Naive B cell (primary cell): ENCODE results near the gene NOC4L. TPM values are rescaled to one million over a fixed set of nuclear protein-coding genes. Genes with fewer than 3 reads are reported as not detected.
"Not testable (repeated sequence)": the region's sequence is repeated elsewhere in the genome, so short reads cannot be mapped to it uniquely, and the experiment has no call there.

Experiments used
- ATAC-seq, 2 donors: fragments of 150-1000 bp; cut with Tn5 transposase; 2 replicates each; pipeline ENCODE4 v1.10.0; 2021; ENCODE audit warnings: low read depth in 2 of 2, mild to moderate bottlenecking in 2 of 2, moderate library complexity in 2 of 2
- DNase-seq: peaks from one replicate; pipeline ENCODE4 v3.0.0; 2022
- H3K27ac Mint-ChIP-seq, 6 donors: one replicate each; pipeline ENCODE4 v1.8.0; 2020 to 2022; ENCODE audit warnings: mild to moderate bottlenecking in 6 of 6, mixed read lengths in 6 of 6, moderate library complexity in 5 of 6, inconsistent platforms in 2 of 6
- H3K27me3 Mint-ChIP-seq, 3 donors: one replicate each; pipeline ENCODE4 v1.8.0; 2021 to 2022; ENCODE audit warnings: mixed read lengths in 3 of 3, mild to moderate bottlenecking in 1 of 3
- H3K36me3 Mint-ChIP-seq, 2 donors: one replicate each; pipeline ENCODE4 v1.8.0; 2020 to 2022; ENCODE audit warnings: mixed read lengths in 2 of 2, inconsistent platforms in 1 of 2, mild to moderate bottlenecking in 1 of 2
- H3K4me1 Mint-ChIP-seq, 3 donors: one replicate each; pipeline ENCODE4 v1.8.0; 2020 to 2022; ENCODE audit warnings: mixed read lengths in 3 of 3, inconsistent platforms in 1 of 3, mild to moderate bottlenecking in 1 of 3, moderate library complexity in 1 of 3
- H3K4me3 Mint-ChIP-seq, 8 donors: one replicate each; pipeline ENCODE4 v1.8.0; 2020 to 2022; ENCODE audit warnings: mild to moderate bottlenecking in 8 of 8, mixed read lengths in 8 of 8, moderate library complexity in 8 of 8, inconsistent platforms in 2 of 8
- H3K9me3 Mint-ChIP-seq, 7 donors: one replicate each; pipeline ENCODE4 v1.8.0; 2020 to 2022; ENCODE audit warnings: mixed read lengths in 7 of 7, mild to moderate bottlenecking in 5 of 7, inconsistent platforms in 2 of 7, moderate library complexity in 1 of 7
- polyA plus RNA-seq, 6 donors: library from polyadenylated mRNA; unstranded; fragments of 300-500 nt; fragmentation: Illumina TruSeq; gene quantifications; one replicate each; pipeline ENCODE4 v1.2.3, GENCODE V29; 2021; ENCODE audit warnings: low read depth in 6 of 6

Gene NOC4L
- polyA plus RNA-seq, 6 donors from 2014 or later, result 19.1 to 26.4 (median 24.1) TPM

GRCh38 chr12:132141976-132142678 is 2.1 kb upstream of the NOC4L start:
- Mint-ChIP-seq H3K27ac (peak overlapping the region in 5 of 6 donors; percentile 9 to 57 (median 26)), H3K9me3 (no peaks in the 10 kb centered on the region), H3K4me1 (peaks cover 26 to 34% (median 28%) of the 10 kb centered on the region in 3 donors), H3K4me3 (peak overlapping the region; percentile 39 to 93 (median 87)), H3K27me3 (no peaks in the 10 kb centered on the region), H3K36me3 (no peaks in the 10 kb centered on the region)
- no peak for DNase-seq
- ATAC-seq, result no peak

- Mint-ChIP-seq H3K4me3 (peak overlapping the region; percentile 69 to 93 (median 87)), H3K9me3 (no peaks in the 10 kb centered on the region), H3K36me3 (no peaks in the 10 kb centered on the region), H3K4me1 (peaks cover 26 to 29% (median 28%) of the 10 kb centered on the region in 3 donors), H3K27me3 (no peaks in the 10 kb centered on the region), H3K27ac (peak overlapping the region in 5 of 6 donors; percentile 41 to 82 (median 57))
- ATAC-seq, result no peak
- no peak for DNase-seq
These were observed 1.4 kb upstream of the NOC4L start for GRCh38 chr12:132142679-132143335.

GRCh38 chr12:132143336-132144071 is 753 bp upstream of the NOC4L start:
- H3K4me1 Mint-ChIP-seq, result peaks cover 26 to 28% (median 27%) of the 10 kb centered on the region in 3 donors
- no peaks in the 10 kb centered on the region for H3K27me3 Mint-ChIP-seq
- DNase-seq (no peak), ATAC-seq (peak; percentile 31 to 33)
- H3K36me3 Mint-ChIP-seq, result no peaks in the 10 kb centered on the region
- H3K9me3 Mint-ChIP-seq, result no peaks in the 10 kb centered on the region
- H3K4me3 Mint-ChIP-seq, result peak overlapping the region; percentile 69 to 93 (median 87)
- peak overlapping the region in 5 of 6 donors; percentile 42 to 98 (median 64) for H3K27ac Mint-ChIP-seq

GRCh38 chr12:132144810-132145168 is 532 bp downstream of the NOC4L start:
- DNase-seq, result no peak
- Mint-ChIP-seq H3K4me3 (peak overlapping the region; percentile 91 to 98 (median 93)), H3K27ac (peak overlapping the region; percentile 84 to 100 (median 89)), H3K9me3 (no peaks in the 10 kb centered on the region), H3K27me3 (no peaks in the 10 kb centered on the region), H3K36me3 (no peaks in the 10 kb centered on the region), H3K4me1 (peaks cover 26 to 28% (median 27%) of the 10 kb centered on the region in 3 donors)
- ATAC-seq, result peak; percentile 7 to 8

- Mint-ChIP-seq H3K9me3 (no peaks in the 10 kb centered on the region), H3K4me3 (peak overlapping the region; percentile 91 to 98 (median 93)), H3K27ac (peak overlapping the region; percentile 82 to 100 (median 89)), H3K36me3 (no peaks in the 10 kb centered on the region), H3K4me1 (peaks cover 26 to 28% (median 27%) of the 10 kb centered on the region in 3 donors), H3K27me3 (no peaks in the 10 kb centered on the region)
- DNase-seq (no peak), ATAC-seq (no peak)
These were observed 1.1 kb downstream of the NOC4L start for GRCh38 chr12:132145334-132145733.

- Mint-ChIP-seq H3K4me3 (peak overlapping the region; percentile 18 to 98 (median 93)), H3K27me3 (no peaks in the 10 kb centered on the region), H3K9me3 (no peaks in the 10 kb centered on the region), H3K36me3 (no peaks in the 10 kb centered on the region), H3K27ac (peak overlapping the region in 4 of 6 donors; percentile 76 to 98 (median 90)), H3K4me1 (peaks cover 26 to 28% (median 27%) of the 10 kb centered on the region in 3 donors)
- DNase-seq (no peak), ATAC-seq (no peak)
These were observed 1.8 kb downstream of the NOC4L start for GRCh38 chr12:132146098-132146497.

GRCh38 chr12:132146772-132147422 is 2.6 kb downstream of the NOC4L start:
- peaks cover 26 to 28% (median 27%) of the 10 kb centered on the region in 3 donors for H3K4me1 Mint-ChIP-seq
- no peaks in the 10 kb centered on the region for H3K9me3 Mint-ChIP-seq
- H3K4me3 Mint-ChIP-seq, result peak overlapping the region in 3 of 8 donors; percentile 68 to 98 (median 91)
- no peaks in the 10 kb centered on the region for H3K27me3 Mint-ChIP-seq
- H3K36me3 Mint-ChIP-seq, result no peaks in the 10 kb centered on the region
- no peak for DNase-seq
- H3K27ac Mint-ChIP-seq, result peak overlapping the region in 1 of 6 donors; percentile 24
- no peak for ATAC-seq

GRCh38 chr12:132147423-132148367 is 3.4 kb downstream of the NOC4L start:
- no peak overlapping the region for H3K4me3 Mint-ChIP-seq
- H3K9me3 Mint-ChIP-seq, result no peaks in the 10 kb centered on the region
- no peak overlapping the region for H3K27ac Mint-ChIP-seq
- DNase-seq (no peak), ATAC-seq (no peak)
- H3K4me1 Mint-ChIP-seq, result peaks cover 26 to 28% (median 27%) of the 10 kb centered on the region in 3 donors
- H3K27me3 Mint-ChIP-seq, result no peaks in the 10 kb centered on the region
- no peaks in the 10 kb centered on the region for H3K36me3 Mint-ChIP-seq

GRCh38 chr12:132148368-132149045 is 4.2 kb downstream of the NOC4L start:
- no peaks in the 10 kb centered on the region for H3K27me3 Mint-ChIP-seq
- H3K4me1 Mint-ChIP-seq, result peaks cover 20 to 28% (median 22%) of the 10 kb centered on the region in 3 donors
- ATAC-seq (no peak), DNase-seq (no peak)
- H3K4me3 Mint-ChIP-seq, result no peak overlapping the region
- H3K27ac Mint-ChIP-seq, result peak overlapping the region in 1 of 6 donors; percentile 60
- H3K36me3 Mint-ChIP-seq, result no peaks in the 10 kb centered on the region
- H3K9me3 Mint-ChIP-seq, result no peaks in the 10 kb centered on the region

- not testable (repeated sequence) for ATAC-seq, H3K36me3 Mint-ChIP-seq, H3K9me3 Mint-ChIP-seq, DNase-seq, H3K4me3 Mint-ChIP-seq, H3K27ac Mint-ChIP-seq, H3K27me3 Mint-ChIP-seq
- peaks cover 18 to 26% (median 22%) of the 10 kb centered on the region in 3 donors for H3K4me1 Mint-ChIP-seq
These were observed 5.3 kb downstream of the NOC4L start for GRCh38 chr12:132149526-132149925.

GRCh38 chr12:132150780-132151144 is 6.5 kb downstream of the NOC4L start:
- Mint-ChIP-seq H3K4me1 (peaks cover 8 to 14% (median 11%) of the 10 kb centered on the region in 3 donors), H3K9me3 (no peaks in the 10 kb centered on the region), H3K36me3 (no peaks in the 10 kb centered on the region), H3K4me3 (no peak overlapping the region), H3K27ac (no peak overlapping the region), H3K27me3 (no peaks in the 10 kb centered on the region)
- DNase-seq (no peak), ATAC-seq (no peak)
